ENCODE results near the gene HDAC7.
"Not testable (repeated sequence)": the region's sequence is repeated elsewhere in the genome, so short reads cannot be mapped to it uniquely, and the experiment has no call there.

The HDAC7 gene

DNA sequence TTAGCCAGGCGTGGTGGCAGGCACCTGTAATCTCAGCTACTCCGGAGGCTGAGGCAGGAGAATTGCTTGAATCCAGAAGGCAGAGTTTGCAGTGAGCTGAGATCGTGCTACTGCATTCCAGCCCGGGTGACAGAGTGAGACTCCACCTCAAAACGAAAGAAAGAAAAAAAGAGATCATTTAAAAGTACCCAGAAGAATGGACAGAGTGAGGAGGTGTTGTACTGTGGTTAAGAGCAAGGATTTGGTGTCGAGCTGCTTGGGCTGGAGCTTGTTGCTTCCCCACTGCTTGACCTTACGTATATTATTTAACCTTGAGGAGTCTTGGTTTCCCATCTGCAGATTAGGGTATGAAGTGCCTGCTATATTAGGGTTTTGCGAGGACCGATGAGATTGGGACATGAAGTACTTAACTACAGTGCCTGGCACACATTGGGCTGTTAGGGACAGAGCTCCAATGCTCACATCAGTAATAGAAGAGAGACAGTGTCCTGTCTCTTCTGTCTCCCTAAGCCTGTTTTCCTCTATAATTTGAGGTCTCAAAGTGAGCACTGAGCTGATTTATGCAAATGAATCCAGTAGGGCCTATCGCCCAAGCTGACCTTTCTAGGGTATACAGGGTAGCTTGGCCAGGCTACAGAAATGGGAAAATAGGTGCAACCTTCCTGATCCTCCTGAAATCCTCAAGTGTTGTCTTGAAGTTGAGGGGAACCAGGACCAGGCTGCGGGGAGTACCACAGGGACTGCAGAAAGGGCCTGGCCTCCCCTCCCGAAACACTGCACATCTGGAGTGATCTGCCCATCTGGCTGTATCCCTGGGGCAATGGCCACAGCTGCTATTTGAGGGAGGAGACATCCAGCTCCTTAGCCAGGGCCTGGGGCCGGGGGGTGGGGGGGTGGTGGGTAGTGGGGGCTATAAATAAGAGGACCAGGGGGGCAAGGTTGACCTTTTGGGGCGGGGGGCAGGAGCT is 8.6 kb upstream of the HDAC7 start:
- DNase-seq, result no peak

DNA sequence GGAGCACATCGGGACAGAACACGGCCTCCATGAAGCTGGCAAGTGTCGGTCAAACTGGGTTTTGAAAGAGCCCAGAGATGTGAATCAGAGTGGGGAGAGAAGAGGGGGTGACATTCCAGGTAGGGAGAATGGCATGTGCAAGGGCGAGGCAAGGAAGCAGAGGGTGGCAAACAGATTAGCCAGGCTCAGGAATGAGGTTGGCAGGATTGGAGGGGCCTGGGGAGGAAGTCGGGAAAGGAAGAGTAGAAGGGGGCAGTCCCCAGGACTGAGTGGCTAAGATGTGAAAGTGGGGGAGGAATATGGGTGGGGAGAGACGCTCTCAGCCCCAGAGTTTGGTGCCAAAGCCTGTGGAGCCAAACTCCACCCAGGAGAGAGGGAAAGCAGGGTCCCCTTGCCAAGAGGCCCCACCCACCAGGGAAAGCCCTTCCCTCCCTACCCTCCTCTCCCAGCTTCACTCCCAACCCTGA is 5.5 kb upstream of the HDAC7 start:
- no peak for DNase-seq

DNA sequence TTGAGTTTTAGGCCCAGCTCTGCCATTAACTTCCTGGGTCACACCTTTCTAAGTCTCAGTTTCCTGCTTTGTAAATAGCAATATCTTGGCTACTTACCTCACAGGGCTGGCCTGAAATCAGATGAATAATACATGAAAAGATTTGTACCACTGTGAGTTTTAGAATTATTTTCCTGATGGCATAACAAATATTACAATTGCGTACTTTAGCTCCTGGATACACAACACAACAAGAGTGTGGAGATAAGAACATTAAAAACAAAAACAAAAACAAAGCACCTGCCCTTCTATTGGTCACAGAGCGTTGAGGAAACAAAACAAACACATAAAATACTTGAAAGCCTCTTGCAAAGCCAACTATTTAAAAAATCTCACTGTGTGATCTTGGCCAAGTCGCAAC is 4.9 kb upstream of the HDAC7 start:
- no peak for DNase-seq

DNA sequence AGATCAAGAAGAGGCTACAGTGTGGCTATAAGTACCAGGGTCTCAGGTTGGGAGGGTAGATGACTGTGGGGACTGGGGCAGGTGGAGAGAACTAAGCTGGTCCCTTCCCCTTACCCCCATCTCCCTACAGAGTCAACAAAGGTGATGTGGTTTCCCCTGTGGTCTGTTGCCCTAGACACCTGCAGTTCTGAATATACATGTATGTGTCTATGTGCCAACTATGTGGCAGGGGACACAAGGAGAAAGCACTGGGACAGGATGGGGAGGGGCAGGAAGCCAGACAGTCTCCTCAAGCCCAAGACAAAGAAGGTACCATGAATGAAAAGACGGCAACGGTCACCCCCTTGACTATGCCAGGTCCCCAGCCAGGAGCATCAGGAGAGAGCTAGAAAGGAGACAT is 4.5 kb upstream of the HDAC7 start:
- DNase-seq, result no peak

DNA sequence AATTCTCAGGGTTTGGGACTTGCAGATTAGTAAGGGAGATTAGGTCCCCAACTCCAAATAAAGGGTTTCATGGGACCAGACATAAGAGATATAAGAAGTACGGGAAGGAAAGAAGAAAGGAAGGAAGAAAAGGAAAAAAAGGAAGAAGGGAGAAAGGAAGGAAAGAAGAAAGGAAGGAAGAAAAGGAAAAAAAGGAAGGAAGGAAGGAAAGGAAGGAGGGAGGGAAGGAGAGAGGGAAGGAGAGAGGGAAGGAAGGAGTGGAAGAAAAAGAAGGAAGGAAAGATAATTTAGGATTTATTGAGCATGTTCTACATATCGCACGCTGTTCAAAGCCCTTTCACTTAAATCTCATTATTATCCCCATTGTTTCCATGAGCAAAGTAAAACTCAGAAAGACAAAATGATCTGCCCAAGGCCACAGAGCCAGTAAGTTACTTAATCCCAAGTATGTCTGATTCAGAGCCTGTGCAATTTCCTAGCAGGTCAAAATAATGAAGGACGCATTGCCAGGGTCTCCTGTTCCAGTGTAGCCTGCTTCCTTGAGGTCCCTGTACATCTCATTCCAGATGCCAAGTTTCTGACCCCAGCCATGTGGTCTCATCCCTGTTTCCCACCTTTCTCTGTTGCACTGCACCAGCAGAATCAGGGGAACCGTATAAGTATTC is 3.9 kb upstream of the HDAC7 start:
- DNase-seq, result no peak

DNA sequence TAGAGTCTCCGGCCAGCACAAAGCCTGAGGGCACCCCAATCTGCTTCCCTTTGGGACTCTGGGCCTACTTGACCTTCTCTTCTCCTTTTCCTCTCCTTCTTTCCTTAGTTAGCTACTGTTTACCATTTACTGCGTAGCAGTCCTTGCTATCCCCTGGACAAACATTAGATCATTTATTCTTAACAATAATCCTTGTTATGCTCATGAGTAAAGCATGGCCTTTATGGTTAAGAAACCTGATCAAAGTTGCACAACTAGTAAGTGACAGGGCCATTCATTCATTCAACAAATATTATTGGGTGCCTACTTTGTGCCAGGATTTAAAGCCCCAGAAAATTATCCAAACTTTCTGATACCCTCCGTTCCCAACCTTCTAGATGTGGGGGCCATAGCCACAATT is 3.2 kb upstream of the HDAC7 start:
- DNase-seq, result no peak

DNA sequence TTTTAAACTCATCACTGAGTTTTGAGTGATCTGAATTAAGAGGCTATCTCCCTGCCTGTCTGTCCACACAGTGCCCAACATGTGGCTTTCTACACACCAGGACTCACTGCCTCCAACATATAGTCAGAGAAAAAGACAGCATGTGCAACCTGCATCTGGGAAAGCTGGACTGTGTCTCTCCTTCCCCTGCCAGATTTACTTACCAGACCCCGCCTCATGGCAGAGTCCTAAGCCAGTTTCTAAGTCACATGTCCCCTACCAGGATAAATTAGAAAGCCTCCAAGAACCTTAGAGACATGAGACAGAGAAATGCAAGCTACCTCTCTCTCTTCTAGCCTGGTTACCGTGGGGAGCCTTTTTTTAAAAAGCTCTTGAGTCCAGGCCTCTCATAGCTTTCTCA is 2.7 kb upstream of the HDAC7 start:
- DNase-seq, result no peak

DNA sequence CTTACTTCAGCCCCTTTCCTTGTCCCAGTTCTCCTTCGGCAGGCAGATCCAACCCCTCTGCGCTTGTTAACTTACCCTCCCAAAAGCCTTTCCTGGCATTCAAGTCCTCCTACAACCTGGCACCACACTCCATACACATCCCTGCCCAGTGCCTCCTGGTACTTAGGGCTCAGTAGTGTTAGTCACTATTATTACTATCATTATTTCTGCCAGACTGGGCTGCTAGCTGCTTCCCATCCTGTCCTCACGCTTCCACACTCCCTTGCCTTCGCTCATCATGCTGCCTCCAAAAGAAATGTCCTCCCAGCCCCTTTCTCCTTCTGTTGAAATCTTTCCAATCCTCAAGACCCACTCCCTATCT is 1.6 kb upstream of the HDAC7 start:
- DNase-seq, result no peak

DNA sequence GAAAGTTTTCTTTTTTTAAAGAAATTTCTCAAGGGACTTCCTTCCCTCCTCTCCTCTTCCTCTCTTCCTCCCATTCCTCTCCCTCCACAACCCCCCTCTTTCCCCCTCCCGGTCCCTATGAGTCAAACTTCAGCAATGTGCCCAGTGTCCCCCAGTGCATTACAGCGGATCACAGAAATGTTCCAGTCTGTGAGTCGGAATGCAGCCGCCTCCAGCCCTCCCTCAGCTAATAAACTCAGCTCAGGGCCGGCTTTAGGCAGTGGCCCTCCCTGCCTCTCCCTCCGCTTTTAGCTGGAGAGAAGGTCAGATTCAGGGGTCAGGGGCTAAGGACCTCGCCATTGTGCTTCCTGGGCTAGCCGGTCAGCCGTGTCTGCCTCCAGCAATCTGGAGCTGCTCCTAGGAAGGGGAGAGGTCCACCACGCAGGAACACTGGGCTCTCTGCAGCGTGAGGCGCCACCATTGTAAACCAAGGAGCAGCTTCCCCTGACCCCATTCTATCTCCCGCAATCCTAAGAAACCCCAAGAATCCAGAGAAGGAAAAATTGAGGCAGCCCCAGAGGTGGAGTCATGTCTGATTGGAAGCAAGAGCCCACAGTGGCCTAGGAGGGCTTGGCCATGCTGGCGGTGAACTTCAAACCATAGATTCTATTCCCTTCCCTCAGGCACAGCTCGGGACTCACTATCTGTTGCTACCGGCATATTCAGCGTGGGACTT is 1.1 kb upstream of the HDAC7 start:
- peak; percentile 99 for DNase-seq

DNA sequence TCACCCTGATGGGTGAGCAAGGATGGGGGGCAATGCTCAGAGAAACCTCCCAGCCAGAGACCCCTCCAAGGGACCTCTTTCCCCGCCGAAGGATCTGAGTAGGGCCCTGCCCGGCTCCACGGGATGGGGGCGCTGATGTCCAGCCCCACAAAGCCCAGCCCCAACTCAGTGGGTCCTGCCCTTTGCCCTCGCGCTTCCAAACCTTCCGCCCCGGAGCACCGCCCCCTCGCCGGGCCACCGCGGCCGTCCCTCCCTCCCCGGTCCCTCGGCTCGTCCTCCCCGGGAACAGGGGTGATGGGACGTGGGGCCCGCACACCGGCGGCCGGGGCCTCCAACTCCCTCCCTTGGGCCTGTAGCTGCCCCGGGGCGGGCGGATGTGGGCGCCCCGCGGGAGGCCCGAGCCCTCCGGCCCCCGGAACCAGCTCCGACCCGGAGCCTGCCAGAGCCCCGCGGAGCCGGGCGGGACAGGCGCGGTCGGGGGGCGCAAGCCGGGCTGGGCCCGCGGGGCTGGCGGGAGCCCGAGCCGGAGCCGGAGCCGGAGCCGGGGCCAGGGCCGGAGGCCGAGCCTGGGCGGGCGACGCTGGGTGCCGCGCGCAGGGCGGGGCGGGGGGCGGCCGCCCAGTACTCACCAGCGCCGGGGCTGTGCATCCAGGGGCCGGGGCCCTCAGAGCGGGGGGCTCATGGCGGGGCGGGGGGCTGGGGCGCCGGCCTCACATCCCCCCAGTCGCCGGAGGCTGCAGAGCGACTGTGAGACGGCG is 386 bp downstream of the HDAC7 start:
- no peak for DNase-seq

DNA sequence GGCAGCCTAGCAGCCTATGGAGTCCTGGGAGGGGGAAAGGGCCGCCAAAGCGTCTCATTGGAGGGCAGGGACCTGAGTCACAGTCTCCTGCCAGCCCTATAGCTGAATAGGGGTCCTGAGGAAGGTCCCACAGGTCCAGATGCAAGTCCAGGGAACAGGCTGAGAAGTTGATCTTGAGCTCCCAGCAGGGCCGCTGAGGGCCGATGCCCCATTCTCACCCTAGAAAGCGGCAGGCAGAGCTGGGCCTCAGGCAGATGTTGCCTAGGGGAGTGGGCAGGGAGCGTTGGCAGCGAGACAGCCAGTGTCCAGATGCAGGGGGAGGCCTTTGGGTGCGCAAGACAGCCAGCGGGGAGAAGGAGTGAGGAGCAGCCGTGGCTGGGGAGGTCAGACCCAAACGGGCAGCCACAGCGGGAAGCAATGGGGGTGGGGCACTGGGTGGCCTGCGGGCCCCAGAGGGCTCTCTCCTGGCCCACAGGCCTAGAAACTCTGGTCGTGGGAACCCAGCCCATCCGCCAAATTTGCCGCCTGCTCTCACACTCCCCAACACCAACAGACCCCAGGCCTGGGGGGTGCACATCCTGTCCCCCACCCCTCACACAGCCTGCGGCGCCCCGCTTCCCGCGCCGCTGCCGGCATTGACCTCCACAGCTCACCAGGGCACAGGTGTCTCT is 1.1 kb downstream of the HDAC7 start:
- no peak for DNase-seq

DNA sequence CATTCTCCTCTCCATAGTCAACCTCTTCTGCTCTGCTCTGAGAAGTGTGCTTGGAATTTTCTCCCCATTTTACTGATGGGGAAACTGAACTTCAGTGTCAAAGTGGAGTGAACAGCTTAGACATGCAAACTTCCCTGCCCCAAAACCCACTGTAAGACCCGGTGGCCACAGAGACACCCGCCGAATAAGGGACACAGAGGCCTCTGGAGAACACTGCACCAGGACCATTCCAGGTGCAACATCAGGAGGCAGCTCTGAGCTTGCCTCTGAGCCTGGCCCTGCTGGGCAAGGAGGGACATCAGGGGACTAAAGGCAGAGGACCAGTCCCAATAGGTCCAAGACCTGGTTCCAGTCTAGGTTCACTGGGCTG is 1.7 kb downstream of the HDAC7 start:
- no peak for DNase-seq

DNA sequence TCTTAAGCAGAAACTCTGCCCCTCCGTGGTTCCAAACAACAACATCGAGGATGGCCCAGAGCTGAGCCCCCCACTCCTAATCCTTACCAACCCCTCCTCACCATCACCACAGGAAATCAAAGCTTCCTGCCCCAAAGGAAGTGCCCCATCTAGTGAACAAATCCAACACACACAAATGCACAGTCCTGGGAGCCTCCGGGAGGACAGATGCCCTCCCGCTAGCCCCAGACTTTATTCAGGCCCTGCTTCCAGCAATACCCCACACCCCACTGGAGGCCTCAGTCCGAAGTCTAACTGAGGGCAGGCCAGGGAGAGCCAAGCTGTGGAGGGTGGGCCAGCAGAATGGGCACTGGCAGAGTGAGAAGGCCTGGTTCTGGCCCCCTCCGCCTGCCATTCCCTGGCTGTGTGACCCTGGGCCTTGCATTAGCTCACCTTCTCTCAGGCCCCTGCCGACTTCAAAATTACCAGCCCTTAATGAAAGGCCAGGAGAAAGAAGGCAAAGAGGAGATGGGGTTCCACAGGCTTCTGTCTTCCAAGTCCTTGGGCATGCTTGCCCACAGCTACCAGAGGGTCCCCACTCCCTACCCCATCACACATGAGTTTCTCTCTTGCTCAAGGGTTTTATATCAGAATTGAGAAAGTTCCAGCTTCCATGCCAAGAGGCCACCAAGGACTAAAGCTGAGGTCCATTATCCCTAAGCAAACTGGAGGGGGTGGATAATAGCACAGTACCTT is 2.3 kb downstream of the HDAC7 start:
- no peak for DNase-seq

DNA sequence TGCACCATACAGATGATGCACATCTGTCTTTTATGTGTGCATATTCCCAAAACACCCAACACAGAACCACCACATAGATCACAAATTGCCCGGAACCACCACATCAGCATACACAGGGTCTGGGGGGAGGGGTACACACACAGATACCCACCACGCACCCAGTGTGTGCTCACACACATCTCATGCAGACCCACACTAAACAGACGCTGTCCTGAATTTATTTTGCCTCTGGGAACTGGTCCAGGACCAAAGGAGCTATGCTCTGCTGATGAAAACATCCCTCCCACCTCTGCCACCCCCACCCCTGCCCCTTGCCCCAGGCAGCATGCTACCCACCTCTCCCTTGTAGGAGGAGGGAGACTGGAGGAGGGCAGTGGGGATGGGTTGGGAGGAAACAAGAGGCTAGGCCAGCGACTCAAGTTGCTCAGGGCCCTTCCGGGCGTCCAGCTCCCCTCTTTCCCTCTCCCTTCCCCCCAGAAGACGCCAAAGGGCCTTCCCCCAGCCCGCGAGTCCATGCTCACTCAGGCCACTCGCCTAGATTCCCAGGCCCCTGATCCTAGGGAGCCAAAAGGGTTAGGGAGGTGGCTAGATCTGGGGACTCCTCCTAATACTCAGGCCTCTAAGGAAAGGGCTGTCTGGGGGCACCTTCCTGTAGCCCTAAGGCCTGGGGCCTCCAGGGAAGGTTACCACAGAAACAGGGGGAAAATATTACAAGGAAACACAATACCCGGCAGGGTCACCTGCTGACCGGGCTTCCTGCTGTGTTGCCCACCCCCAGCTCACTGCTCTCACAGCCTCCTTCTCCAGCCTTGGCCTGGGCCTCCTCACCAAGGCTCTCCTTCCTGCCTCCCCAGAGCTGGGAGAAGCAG is 3.1 kb downstream of the HDAC7 start:
- no peak for DNase-seq

DNA sequence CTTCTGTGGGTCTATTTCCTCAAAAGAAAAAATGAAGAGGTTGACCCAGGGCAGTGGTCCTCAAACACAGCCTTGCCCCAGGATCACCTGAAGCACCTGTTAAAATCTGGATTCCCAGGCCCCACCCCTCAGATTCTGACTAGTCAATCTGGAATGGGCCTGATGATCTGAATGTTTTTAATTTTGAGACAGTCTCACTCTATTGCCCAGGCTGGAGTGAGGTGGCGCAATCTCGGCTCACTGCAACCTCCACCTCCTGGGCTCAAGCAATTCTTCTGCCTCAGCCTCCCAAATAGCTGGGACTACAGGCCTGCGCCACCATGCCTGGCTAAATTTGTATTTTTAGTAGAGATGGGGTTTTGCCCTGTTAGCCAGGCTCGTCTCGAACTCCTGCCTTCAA is 4.3 kb downstream of the HDAC7 start:
- not testable (repeated sequence) for DNase-seq

DNA sequence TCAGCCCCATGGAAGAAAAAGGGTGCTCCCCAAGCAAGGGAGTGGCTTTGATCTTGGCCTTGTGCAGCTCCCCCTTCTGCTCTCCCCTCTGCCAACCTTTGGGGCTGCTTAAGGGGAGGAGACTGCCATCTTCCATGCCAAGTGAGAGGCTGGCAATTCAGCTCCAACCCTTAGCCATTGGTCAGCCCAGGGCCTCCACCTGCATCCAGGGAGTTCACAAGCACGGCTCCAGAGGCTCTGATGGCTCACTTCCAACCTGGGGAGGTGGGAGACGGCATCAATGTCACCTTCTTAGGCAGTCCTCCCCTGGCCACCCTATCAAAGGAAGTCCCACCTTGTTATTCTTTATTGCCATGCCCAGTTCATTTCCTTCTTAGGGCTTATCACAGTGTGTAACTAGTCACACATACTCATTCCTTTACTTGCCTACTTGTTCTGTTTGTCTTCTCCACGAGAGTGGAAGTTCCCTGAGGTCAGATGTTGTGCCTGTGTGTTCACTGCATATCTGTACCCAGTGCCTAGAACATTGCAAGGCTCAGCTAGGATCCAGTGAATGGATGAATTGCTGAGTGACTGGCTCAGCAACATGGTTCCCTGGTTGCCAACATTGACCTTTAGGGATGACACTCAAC is 5.0 kb downstream of the HDAC7 start:
- no peak for DNase-seq

DNA sequence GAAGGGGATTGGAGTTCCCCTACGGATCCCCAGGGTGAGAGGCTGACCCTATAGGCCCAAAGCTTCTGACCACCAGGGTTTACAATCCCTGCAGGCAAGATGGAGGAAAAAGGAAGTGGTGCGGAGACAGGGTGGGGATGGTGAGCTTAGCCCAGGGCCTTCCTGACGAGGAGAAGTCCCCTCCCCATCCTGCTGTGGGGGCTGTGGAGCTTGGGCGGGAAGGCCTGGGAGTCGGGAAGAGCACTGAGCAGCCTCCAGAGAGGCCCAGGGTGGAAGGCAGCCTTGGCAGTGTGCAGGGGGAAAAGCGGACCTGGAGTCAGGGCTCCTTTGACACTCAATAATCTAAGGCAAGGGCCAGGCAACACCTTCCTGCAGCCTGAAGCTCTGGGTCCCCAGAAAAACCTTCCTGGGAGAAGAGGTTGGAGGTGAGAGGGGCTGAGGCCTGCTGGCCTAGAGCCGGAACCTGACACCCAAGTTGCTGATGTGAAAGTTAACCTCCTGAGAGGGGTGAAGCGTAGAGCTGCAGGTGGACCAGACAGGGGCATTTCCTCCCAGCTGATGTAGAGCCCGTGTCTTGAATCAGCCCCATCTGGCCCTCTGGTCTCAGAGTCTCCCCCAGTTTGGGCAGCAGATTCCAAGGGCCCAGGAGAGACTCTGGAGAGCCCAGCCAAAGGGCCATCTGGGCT is 6.0 kb downstream of the HDAC7 start:
- peak; percentile 39 for DNase-seq

DNA sequence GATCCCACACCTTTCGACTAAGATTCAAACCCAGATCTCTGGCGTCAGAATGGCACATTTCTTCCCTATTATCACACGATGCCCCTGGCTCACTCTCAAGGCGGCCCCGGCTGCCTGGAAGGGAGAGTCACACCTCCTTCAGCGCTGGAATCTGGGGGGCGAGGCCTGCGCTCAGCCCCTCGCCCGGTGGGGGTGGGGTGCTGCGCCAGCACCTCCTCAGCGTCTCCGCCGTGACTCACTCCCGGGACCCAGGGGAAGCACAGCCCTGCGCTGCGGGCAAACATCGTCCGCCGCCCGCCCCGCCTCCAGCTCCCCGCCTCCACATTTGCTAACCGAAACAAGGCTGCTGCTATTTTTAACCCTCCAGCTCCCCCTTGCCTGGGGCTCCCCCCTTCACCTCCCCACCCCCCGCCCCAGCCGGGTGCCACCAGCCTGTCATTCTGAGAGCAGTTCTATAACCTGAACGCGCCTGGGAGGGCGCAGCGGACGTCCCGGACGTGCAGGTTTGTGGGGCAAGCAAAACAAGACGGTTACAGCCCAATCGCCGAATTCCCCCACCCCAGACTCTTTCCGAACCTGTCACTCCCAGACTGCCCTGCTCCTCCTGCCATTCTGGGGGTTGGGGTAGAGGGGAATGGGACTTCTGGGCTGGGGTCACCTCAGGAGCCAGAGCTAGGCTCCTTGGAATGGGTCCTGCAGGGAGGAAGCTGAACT is 6.7 kb downstream of the HDAC7 start:
- peak; percentile 96 for DNase-seq

Measured in fibroblast of skin of right quadriceps (primary cell).